DND-41 (cell line): Measurements from ENCODE around the gene LYZL2.

Source experiments
- CTCF ChIP-seq: IDR thresholded peaks from 2 replicates; pipeline ENCODE4 v1.5.1; 2012; ENCODE audit warnings: borderline replicate concordance, low read length, moderate library complexity, mild to moderate bottlenecking; ENCODE audit not compliant: poor library complexity, severe bottlenecking; ENCODE audit errors: extremely low read depth
- EZH2 ChIP-seq: IDR thresholded peaks from 3 replicates; pipeline ENCODE4 v1.6.1; 2012; ENCODE audit warnings: borderline replicate concordance, low read depth, mild to moderate bottlenecking, moderate library complexity, low read length, inconsistent platforms; ENCODE audit not compliant: severe bottlenecking

- TF ChIP-seq CTCF, result no peak
- TF ChIP-seq EZH2, result no peak
These were observed 55.1 kb downstream of the LYZL2 start for GRCh38 chr10:30574432-30574796.
